Nucleus accumbens (tissue), 56 donors: Measurements from ENCODE around the gene FAM131B.
"Not testable (repeated sequence)": the region's sequence is repeated elsewhere in the genome, so short reads cannot be mapped to it uniquely, and the experiment has no call there.

Experiments used
- DNase-seq, 56 donors: peaks; one replicate each; lab custom pipeline; 2025; lab: John Stamatoyannopoulos, UW

FAM131B gene

DNA sequence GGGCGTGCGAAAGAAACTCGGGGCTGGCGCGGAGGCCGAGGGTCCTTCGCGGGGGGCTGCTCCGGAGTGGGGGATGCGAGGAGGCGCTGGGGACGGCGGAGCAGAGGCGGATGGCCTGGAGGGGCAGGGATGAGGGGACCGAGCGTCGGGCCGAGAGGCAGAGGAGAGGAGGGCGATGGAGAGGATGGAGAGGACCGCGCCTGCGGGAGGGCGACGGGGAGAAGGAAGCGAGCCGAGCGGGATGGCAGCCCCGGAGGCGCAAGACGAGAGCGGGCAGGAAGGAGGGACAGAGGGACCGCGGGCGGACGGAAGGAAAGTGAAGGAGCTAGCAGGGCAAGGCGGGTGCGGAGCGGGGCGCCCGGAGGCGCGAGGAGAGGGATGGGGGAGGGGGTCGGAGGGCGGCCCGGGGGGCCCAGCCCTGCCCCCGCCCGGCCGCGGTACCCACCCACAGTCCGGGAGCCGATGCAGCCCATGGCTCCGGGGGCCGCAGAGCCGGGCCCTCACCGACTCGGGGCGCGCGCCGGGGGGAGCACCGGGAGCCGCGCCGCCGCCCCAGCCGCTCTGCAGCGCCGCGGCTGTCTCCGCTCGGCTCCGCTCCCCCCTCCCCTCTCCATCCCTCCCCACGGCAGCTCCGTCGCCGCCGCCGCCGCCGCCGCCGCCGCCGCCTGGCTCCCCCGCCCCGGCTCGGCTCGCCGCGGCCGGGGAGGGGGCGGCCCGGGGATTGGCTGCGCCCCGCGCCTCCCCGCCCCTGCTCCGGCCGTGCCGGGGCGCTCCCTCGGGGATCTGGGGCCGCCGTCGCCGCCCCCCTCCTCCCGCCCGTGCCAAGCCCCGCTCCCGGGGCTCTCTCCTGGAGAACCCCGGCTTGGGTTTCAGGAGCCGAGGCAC is at the start of gene FAM131B:
TSS of gene FAM131B (minus strand) at position 583 of the 885 bp plus-strand sequence. CDS start at position 473, 110 bp downstream.
- DNase-seq, result peak in 40 of 56 donors; percentile 32 to 73 (median 56)

DNA sequence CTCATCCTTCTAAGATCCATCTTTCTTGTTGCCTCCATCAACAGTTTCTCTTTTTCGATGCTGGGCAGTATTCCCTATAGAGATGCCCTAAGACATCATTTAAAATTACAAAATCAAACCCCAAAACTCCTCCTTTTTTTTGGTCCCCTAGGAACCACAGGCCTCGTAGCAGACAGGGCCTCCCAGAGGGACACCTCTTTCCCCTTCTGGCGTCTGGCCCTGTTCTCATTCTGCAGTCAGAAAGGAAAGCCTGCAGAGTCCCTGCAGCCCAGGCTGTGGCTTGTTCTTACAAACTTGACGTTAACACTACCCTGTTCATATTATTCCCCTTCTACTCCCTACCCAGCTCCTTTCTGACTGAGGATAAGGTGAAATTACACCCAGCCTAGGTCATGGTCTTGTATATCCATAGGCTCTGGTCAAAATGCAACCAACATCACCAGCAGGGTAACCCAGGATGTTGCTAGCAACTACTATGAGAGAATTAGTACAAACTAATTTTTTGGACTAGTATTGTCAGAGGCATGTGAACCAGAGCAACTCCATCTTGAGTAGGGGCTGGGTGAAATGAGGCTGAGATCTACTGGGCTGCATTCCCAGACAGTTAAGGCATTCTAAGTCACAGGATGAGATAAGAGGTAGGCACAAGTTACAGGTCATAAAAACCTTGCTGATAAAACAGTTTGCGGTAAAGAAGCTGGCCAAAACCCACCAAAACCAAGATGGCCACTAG is 49.6 kb upstream of the FAM131B start:
- DNase-seq, result no peak

DNA sequence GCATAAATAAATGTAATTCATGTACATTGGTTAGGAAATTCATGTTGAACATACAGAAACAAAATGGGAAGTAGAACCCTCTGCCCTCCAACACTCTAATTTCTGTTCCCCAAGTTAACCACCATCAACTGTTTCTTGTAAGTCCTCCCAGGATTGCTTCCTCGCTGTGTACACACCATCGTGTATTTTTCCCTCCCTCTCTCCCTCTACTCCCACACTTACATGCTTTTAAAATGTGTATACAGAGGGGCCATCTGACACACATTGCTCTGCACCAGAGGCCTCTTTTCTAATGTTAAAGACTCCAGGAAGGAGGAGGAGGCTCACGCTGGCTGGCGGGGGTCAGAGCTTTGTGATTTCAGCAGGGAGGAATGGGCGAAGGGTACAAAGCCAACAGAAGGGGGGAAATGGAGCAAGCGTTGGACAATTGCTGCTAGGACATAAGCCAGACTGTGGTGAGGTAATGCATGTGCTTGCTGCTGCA is 48.0 kb upstream of the FAM131B start:
- no peak for DNase-seq

DNA sequence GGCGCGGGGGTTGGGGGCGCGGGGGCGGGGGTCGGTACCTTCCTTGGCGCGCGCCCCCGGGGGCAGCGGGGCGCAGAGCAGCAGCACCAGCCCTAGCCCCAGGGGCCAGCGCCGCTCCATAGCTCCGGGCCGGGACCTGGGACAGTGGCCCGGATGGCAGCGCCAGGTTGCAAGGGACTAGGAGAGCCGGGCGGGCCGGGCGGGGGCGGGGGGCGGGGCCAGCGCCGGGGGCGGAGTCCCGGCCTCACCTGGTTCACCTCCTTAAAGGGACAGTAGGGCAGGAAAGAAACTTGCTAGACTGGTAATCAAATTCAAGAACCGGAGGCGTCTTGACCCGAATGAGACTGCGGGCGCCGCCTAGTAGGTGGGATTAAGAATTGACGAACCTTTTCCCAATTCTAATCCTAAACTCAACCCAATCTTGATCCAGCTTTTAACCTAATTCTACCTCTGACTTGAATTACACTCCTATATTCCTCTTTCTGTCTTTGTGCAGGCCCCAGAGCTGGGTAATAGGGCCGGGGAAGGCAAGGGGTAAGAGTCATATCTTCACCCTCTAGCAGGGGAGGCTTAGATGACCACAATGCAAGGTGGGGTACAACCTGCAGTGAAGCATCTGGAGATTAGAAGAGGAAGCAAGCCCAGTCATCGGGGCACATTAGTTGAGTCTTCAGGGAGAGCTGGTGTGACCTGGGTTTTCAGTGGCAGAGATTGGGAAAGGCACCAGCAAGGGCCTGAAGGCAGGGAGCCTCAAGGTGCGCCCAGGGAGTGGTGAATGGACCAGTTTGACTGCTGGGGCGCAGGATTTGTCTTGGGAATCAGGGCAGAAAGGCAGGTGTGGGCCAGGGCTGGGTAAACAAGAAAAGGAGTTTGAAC is 46.4 kb upstream of the FAM131B start, which contains the start of gene EPHA1:
TSS of gene EPHA1 (minus strand) at position 171 of the 876 bp plus-strand sequence. CDS start at position 120, 51 bp downstream.
- peak in 2 of 56 donors; percentile 34 to 44 for DNase-seq

DNA sequence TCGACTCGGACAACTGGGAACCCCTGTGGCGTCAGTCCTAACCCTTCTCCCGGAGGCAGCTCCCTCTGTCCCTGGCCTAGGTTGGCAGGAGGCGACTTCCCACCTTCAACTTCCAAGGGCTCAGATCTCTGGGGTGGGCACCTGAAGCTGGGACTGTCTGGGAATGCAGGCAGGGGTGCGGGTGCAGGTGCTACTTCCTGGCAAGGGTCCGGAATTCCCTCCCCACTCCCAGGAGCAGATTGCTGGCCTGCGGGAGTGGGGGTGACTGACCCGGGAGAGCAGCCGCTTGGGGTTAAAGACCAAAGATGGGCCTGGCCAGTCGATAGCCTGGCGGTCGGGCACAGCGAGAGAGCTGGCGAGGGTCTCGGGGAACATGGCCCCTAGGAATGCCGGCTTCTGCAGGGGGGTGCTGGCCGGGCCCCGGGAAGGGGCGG is 45.8 kb upstream of the FAM131B start:
- no peak for DNase-seq

DNA sequence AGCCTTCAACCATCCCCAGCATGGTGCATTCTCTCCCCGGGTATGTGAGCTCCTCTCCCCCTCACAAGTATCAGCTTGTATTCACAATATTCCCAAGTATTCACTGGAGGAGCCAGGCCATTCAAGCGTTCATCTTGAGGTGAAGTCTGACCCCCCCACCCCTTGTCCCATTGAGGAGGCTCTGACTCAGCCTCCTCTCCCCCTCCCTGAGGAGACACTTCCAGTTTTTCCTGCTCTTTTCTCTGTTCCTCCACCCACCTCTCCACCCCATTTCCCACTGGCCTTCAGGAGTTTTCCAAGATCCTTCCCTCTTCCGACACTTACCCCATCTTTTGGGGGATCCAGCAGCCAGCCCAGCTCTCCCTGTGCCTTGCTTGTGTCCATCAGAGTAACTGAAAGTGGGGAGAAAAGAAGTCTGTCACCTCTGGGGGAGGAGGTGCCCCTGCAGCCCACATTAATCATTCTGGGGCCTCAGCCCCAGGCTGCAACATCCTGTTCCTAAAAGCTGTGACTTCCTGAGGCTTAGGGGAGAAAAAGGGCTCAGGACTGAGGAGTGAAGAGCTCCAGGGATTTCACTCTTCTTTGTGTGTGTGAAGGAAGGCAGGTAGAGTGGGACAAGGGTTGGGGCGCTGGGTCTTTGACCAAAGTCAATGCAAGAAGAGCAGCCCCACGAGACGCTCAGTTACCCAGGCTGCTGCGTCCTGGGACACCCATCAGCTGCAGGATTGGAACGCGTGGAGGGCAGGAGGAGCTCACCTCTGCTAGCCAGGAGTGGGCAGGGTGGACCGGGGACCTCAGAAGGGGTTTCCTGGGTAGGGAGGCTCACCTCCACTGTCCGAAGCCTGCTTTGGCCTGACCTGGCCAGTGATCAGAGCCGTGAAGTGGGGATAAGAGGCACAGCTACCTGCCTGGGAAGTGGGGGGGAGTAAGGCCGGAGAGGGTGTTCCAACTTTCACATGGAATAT is 45.1 kb upstream of the FAM131B start:
- no peak for DNase-seq

DNA sequence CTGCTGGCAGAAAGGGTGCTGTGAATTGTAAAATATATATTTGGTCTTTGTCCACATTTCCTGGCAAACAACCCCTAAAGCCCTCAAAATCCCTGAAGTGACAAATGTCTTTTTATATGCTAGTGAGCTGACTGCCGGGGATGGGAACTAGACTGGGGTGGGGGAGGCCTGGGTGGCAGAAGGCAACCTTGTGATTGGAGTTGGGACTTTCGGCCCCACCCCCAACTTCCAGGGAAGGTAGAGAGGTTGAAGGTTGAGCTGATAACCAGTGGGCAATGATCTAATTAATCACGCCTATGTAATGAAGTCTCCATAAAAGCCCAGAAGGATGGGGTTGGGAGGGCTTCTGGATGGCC is 43.5 kb upstream of the FAM131B start:
- no peak for DNase-seq

DNA sequence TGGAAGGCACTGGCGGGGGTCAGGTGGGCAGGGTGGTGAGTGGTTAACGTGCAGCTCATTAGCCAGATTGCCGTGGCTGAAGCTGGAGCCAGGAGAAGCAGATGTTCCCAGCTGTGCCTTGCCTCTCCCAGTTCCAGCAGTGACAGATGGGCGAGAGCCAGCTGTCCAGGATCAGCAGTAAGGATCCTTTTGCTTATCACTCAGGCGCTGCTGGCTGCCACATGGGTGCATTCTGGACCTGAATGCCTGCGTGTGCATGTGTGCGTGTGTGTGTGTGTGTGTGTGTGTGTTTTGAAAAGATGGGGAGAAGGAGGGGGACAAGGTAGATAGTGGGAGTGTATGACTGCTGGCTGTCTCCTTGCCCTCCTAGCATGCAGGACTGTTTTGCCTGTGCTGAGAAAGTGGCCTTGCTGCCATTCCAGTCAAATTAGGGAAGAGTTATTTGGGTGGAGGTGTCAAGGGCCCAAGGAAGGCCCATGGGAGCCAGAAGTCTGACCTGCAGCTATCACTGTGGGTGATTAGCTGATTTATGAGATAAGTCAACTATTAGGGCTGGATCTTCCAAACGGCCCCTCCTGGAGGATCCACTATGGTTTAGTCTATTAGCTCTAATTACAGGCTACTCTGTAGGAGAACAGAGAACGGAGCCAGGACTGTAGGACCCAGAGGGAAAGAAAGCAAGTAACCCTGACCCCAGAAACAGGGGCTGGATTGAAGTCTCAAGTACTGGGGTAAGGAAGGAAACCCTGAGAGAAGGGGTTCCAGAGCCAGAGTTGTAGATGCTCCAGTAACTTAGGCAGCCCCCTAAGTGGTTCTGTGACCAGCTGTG is 42.9 kb upstream of the FAM131B start:
- DNase-seq, result no peak

DNA sequence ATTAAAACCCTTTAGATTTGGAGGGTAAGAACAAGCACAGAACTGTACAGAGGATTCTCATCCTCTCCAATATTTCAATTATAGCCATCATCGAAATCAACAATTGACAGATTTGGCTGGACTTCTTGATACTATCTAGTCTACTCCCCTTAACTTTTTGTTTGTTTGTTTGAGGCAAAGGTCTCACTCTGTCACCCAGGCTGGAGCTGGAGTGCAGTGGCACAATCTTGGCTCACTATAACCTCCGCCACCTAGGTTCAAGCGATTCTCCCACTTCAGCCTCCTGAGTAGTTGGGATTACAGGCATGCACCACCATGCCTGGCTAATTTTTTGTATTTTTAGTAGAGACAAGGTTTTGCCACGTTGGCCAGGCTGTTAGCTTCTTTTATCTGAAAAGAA is 39.7 kb upstream of the FAM131B start:
- not testable (repeated sequence) for DNase-seq

DNA sequence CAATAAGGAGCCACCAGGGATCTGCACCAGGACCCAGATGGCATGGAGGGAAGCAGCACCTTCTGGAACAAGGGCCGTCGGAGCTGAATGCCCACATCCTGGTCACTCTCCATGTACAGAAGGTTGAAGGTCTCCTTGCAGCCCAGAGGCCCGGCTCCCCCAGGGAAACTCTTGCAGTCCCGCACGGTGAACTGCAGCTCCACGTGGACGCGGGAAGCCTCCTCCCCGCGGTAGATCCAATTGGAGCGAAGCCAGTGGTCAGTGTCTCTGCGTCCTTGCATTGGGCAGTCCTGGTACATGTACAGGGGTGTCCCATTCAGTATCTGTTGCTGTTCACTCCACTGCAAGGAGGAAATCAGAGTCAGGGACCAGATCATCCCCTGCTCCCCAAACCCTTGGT is 38.8 kb upstream of the FAM131B start:
- no peak for DNase-seq

DNA sequence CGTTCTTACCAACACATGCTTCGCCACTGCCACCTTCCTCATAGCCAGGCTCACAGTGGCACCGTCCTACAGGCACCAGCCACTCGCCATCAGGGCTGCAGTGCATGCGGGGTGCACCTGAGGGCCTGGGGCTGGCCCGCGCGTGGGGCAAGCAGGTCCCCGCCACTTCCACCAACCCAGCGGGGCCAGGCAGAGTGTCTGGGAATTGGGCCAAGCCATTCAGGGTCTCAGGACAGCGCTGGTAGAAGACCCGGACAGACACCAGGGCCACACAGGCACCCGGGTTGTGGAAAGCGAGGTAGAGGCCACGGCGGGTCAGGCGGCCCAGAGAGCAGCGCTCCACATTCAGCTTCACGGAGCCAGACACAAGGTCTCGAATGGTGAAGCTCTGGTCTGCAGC is 37.1 kb upstream of the FAM131B start:
- DNase-seq, result no peak

DNA sequence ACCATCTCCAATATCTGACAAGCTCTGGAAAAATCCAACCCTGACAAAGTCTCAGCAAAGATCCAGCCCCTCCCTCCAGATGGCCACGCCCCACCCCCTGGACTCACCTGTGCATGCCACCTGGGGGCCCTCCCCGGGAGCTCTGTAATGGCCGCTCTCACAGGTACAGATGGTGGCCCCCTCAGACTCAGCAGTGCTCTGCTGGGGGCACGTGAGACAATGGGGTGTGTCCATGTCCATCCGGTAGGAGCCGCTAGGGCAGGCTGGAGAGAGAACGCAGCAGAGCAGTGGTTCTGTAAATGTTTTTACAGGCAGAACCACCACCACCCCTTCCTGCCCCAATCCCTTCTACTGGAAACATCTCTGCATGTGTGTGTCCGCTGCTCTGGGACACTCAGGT is 36.6 kb upstream of the FAM131B start:
- DNase-seq, result no peak

DNA sequence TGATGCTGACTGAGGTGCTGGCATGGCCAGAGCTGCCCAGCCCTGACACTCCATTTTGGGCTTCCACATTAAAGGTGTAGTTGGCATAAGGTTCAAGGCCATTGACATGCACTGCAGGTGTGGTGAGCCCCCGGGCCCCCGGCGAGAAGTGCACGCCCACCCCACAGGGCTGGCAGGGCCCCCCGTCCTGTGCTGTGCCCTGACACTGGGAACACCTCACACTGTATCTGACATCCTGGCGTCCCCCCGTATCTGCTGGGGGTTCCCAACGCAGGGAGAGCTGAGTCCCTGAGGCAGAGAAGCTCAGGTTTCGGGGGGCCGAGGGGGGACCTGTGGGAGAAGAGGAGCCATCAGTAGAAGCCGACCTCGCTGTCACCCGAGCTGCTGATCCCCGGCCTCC is 36.1 kb upstream of the FAM131B start:
- DNase-seq, result no peak

DNA sequence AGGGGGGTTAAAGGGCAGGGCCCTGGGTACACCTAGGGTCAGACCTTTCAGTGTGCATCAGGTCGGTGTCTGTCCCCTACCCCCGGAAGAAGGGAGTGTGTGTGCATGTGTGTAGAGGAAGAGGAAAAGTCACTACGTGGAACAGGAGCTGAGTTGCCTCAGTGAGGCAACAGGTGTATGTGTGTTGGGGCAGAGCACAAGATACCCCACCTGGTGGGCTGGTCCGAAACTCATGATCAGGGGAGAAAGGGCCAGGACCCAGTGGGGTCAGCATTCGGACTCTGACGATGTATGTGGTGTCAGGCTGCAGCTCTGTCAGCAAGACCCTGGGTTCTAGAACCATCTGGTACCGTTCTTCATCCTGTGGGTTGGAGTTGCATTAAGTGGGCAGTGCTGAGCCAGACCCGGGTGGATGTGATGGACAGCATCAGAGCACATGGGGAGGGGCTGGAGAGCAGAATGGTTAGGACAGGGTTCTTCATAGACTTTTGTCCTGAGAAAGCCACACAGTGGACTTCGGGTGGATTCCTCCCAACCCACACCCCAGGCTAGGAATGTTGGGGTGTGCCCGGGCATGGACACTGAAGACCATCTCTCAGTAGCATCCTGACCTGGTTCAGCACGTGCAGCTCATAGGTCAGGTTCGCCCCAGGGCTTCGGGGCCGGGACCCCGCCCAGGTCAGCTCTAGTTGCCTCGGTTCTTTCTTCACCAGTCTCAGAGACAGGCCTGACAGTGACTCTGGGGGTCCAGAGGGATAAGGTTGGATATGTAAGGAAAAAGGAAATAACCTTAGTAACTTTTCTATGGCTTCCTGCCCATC is 35.4 kb upstream of the FAM131B start:
- no peak for DNase-seq

DNA sequence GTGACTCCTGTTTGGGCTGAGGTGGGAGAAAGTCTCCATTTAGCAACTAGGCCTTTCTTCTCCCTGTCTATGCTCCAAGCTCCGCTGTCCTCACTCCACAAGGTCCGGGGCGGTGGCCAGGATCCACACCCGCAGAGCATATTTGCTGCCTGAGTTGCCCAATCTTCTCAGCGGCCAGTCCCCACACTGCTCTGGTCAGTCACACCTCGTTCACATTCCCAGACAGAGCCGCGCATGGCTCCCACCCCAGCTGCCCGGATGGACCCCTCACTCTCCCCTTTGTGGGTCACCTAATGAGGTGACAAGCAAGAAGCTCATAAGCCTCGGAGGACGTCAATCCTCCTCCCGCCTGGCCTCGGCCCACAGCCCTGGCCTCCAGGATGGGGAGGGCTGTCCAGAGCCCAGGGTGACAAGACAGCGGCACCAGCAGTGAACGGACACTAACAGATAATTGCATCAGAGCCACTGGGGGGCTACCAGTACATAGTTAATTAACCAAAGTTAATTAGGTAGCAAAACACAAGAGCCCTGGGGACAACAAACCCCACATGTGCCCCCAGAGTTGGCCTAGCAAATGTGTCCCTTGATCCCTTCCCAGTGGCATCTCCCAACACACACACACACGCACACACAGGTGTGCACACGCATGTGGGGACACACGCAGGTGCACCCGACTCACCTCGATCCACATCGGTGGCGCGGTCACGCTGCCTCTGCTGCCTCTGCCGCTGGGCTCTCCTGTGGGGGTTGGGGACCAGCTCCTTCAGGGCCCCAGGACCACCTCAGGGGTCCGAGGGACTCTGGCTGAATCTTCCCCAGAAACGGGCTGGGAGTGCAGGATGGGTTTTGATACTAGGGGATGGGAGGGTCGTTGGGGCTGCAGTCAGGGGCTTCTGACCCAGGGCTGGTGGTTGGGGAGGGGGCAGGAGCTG is 34.4 kb upstream of the FAM131B start:
- DNase-seq, result no peak

DNA sequence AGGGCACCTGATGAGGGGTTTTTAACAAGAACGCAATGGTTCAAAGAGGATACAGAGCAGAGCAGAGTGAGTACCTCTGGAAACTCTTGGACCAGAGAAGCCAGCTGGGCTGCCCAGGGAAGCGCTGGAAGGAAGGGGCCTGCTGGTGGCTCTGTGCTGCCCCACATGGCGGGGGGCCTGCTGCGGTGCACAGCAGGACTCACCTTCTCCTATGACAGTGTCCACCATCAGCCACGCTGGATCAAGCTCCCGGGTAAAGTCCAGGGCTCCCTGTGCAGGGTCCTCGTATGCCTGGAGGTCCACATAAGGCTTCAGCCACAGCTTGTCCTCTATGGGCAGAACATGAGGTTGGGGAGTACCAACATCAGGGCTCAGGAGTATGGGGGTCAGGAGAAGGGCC is 33.7 kb upstream of the FAM131B start:
- DNase-seq, result no peak
